Type B pancreatic cell (in vitro differentiated cells): ENCODE data around the gene MRPS2. TPM values are rescaled to one million over a fixed set of nuclear protein-coding genes. Genes with fewer than 3 reads are reported as not detected.
A peak's percentile ranks its signal among the peaks of the same experiment; 100 is the strongest.

Experiments
- DNase-seq: peaks from one replicate; pipeline ENCODE4 v3.0.0; 2021; ENCODE audit warnings: mixed read lengths; ENCODE audit not compliant: unreplicated experiment; ENCODE audit errors: extremely low spot score
- H3K27ac Mint-ChIP-seq: 2 replicates; pipeline ENCODE4 v1.8.0; 2021; ENCODE audit warnings: mild to moderate bottlenecking, mixed read lengths
- H3K27me3 Mint-ChIP-seq: 2 replicates; pipeline ENCODE4 v1.8.0; 2021; ENCODE audit warnings: mixed read lengths
- H3K36me3 Mint-ChIP-seq: 2 replicates; pipeline ENCODE4 v1.8.0; 2021; ENCODE audit warnings: mixed read lengths
- H3K4me1 Mint-ChIP-seq: one replicate; pipeline ENCODE4 v1.8.0; 2021; ENCODE audit warnings: mixed read lengths; ENCODE audit not compliant: unreplicated experiment
- H3K4me3 Mint-ChIP-seq: 2 replicates; pipeline ENCODE4 v1.8.0; 2021; ENCODE audit warnings: mild to moderate bottlenecking, mixed read lengths
- H3K9me3 Mint-ChIP-seq: 2 replicates; pipeline ENCODE4 v1.8.0; 2021; ENCODE audit warnings: mixed read lengths
- total RNA-seq: library from RNA; stranded (reverse); gene quantifications from 2 replicates; pipeline ENCODE4 v1.2.1, GENCODE V29; 2021; ENCODE audit warnings: low replicate concordance
- TF ChIP-seq, protein P1 (sequence below): fragments of 200-600 bp; sonication (generic); conservative IDR thresholded peaks from 2 replicates; pipeline ENCODE4 v1.5.0; 2021; ENCODE audit warnings: antibody characterized with exemption, mild to moderate bottlenecking

Gene MRPS2
- total RNA-seq, 1 donor from 2014 or later: 55.2 TPM

GRCh38 chr9:135478191-135478590 is 22.3 kb upstream of the MRPS2 start:
- no peak for DNase-seq
- Mint-ChIP-seq H3K36me3 (no peaks in the 10 kb centered on the region), H3K27ac (peak overlapping the region; percentile 58), H3K27me3 (no peaks in the 10 kb centered on the region), H3K4me1 (peaks cover 5% of the 10 kb centered on the region), H3K9me3 (no peaks in the 10 kb centered on the region), H3K4me3 (peak overlapping the region; percentile 90)
- TF ChIP-seq, protein P1, sequence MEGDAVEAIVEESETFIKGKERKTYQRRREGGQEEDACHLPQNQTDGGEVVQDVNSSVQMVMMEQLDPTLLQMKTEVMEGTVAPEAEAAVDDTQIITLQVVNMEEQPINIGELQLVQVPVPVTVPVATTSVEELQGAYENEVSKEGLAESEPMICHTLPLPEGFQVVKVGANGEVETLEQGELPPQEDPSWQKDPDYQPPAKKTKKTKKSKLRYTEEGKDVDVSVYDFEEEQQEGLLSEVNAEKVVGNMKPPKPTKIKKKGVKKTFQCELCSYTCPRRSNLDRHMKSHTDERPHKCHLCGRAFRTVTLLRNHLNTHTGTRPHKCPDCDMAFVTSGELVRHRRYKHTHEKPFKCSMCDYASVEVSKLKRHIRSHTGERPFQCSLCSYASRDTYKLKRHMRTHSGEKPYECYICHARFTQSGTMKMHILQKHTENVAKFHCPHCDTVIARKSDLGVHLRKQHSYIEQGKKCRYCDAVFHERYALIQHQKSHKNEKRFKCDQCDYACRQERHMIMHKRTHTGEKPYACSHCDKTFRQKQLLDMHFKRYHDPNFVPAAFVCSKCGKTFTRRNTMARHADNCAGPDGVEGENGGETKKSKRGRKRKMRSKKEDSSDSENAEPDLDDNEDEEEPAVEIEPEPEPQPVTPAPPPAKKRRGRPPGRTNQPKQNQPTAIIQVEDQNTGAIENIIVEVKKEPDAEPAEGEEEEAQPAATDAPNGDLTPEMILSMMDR: no peak

DNA sequence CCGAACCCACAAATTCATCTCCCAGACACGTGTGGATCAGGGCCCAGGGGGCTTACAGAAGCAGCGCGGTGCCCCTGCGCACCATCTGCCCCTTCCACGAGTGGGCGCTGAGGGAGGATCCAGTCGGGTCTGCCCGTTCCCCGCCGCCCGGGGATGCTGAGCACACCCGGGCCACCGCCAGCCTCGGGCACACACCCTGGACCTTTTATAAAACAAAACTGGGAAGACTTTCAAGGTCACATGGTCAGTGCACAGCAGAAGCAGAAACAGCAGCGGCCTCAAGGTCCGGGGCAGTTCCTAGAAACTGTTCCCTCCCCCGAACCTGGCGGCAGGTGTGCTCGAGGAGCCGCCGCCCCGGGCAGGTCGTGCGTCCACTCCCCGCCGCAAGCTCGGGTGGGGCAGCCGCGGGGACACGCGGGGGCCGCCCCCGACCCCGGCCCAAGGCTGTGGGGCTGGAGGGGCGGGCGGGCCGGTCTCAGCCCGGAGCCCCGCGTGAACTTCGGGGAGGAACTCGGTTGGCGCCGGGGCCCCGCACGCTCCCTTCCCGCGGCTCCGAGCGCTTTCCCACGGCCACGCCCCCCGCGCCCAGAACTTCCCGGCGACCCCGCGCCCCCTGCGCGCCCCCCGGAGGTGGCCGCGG is 21.5 kb upstream of the MRPS2 start:
- H3K36me3 Mint-ChIP-seq: no peaks in the 10 kb centered on the region
- TF ChIP-seq, protein P1: peak; percentile 57
- H3K27ac Mint-ChIP-seq: peak overlapping the region; percentile 58
- no peak for DNase-seq
- H3K9me3 Mint-ChIP-seq: no peaks in the 10 kb centered on the region
- peaks cover 5% of the 10 kb centered on the region for H3K4me1 Mint-ChIP-seq
- H3K27me3 Mint-ChIP-seq: no peaks in the 10 kb centered on the region
- H3K4me3 Mint-ChIP-seq: peak overlapping the region; percentile 90

GRCh38 chr9:135479469-135480052 is 20.9 kb upstream of the MRPS2 start, which contains the start of gene PPP1R26:
PPP1R26 (plus strand) TSS chr9:135479782; CDS start chr9:135484511, 4,729 bp downstream.
- DNase-seq: no peak
- Mint-ChIP-seq H3K4me3 (peak within 1 kb of the TSS; percentile 90), H3K36me3 (no peaks in the 10 kb centered on the region), H3K4me1 (peaks cover 5% of the 10 kb centered on the region), H3K27me3 (no peaks in the 10 kb centered on the region), H3K9me3 (no peaks in the 10 kb centered on the region), H3K27ac (peak within 1 kb of the TSS; percentile 58)
- TF ChIP-seq, protein P1: no peak

- Mint-ChIP-seq H3K27me3 (no peaks in the 10 kb centered on the region), H3K9me3 (no peaks in the 10 kb centered on the region), H3K36me3 (no peaks in the 10 kb centered on the region), H3K27ac (no peak overlapping the region), H3K4me1 (peaks cover 5% of the 10 kb centered on the region), H3K4me3 (peak overlapping the region; percentile 82)
- TF ChIP-seq, protein P1: no peak
- no peak for DNase-seq
Measured at GRCh38 chr9:135480071-135480939, 20.2 kb upstream of the MRPS2 start.

- no peaks in the 10 kb centered on the region for H3K36me3 Mint-ChIP-seq
- peaks cover 5% of the 10 kb centered on the region for H3K4me1 Mint-ChIP-seq
- TF ChIP-seq, protein P1: no peak
- H3K9me3 Mint-ChIP-seq: no peaks in the 10 kb centered on the region
- DNase-seq: no peak
- no peaks in the 10 kb centered on the region for H3K27me3 Mint-ChIP-seq
- peak overlapping the region; percentile 82 for H3K4me3 Mint-ChIP-seq
- no peak overlapping the region for H3K27ac Mint-ChIP-seq
Measured at GRCh38 chr9:135480940-135481310, 19.6 kb upstream of the MRPS2 start.
